NCI-H128 (cell line): ENCODE data around the gene MAST2.
"Not testable (repeated sequence)": the region's sequence is repeated elsewhere in the genome, so short reads cannot be mapped to it uniquely, and the experiment has no call there.

Experiments
- DNase-seq: peaks from one replicate; lab custom pipeline; 2025; ENCODE audit not compliant: unreplicated experiment; lab: John Stamatoyannopoulos, UW

Gene MAST2

DNA sequence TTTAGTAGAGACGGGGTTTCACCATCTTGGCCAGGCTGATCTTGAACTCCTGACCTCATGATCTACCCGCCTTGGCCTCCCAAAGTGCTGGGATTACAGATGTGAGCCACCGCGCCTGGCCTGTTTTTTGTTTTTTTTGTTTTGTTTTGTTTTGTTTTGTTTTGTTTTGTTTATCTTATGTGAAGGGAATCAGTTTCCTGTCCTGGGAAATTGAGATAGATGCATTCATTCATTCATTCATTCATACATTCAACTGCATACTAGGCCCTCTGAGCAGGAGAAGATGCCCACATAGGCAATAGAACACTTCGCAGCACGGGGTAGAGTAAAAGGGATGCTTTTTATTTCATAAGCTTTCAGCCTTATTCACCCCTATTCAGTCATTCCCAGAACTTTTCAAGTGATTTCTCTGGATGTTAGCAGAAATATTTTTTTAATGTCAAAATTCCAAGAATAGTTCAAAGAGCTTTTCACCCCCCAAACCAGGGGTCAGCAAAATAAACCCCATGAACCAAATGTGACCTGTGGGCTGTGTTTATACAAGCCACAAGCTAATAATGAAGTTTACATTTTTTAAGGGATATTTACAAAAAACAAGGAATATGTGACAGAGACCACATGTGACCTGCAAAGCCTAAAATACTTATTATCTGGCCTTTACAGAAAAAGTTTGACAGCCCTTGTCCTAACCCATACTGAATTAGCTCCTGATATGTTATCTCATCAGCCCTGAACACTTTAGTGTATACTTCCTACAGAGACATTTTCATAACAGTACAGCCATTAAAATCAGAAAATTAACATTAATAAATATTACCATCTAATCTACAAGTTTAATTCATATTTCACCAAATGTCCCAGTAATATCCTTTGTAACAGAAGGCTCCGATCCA is 127.1 kb downstream of the MAST2 start:
- no peak for DNase-seq

DNA sequence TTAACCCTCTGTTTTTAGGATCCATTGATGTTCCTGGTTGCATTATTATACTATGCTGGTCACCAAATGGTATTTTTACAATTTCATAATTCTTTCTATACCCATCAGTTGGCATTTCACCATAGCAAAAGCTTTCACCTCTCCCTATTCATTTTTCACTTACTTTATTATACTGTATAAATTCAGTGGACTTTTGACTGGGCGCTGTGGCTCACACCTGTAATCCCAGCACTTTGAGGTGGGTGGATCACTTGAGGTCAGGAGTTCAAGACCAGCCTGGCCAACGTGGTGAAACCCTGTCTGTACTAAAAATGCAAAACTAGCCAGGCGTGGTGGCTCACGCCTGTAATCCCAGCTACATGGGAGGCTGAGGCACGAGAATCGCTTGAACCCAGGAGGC is 128.8 kb downstream of the MAST2 start:
- not testable (repeated sequence) for DNase-seq

GRCh38 chr1:45934947-45935346 is 131.5 kb downstream of the MAST2 start:
- no peak for DNase-seq

- DNase-seq = no peak
Observed at GRCh38 chr1:45938029-45938428, 134.6 kb downstream of the MAST2 start.

DNA sequence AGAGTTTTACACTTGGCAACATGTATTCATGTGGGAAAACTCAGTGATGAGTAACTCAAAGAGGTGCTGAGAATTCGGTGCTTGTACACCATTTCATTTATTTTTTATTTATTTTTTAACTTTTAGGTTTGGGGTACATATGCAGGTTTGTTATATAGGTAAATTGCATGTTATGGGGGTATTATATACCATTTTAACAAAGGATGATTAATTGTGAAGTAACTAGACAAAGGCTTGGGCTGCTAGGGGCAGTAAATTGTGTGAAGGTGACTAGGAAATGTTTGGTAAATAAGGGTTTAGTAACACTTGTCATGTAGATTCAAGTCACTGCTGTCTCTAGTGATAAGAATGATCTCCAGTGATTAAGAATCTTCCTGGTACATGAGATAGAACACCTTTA is 139.0 kb downstream of the MAST2 start:
- DNase-seq = no peak

DNA sequence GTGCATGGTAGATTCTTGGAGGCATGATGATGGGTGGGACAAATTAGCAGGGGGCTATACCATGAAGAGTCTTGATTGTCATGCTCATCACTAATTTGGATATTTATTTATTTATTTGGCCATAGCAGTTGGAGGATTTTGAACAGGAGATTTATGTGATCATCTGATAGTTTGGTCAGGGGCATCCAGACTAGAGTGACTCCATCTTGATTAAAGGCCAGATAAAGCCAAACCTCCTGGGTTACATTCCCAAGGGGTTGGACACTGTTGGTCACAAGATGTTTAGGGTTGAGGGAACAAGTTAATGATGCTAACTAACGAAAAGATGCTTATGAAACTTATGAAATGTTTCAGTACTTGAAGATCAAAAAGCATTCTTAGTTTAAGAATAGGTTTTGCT is 139.8 kb downstream of the MAST2 start:
- no peak for DNase-seq

GRCh38 chr1:45945426-45945825 is 142.0 kb downstream of the MAST2 start:
- no peak for DNase-seq

DNA sequence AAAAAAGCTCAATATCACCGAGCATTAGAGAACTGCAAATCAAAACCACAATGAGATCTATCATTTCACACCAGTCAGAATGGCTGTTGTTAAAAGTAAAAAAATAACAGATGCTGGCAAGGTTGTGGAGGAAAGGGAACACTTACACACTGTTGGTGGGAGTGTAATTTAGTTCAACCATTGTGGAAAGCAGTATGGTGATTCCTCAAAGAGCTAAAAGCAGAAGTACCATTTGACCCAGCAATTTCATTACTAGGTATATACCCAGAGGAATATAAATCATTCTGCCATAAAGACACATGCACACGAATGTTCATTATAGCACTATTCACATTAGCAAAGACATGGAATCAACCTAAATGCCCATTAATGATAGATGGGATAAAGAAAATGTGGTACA is 146.1 kb downstream of the MAST2 start:
- not testable (repeated sequence) for DNase-seq

DNA sequence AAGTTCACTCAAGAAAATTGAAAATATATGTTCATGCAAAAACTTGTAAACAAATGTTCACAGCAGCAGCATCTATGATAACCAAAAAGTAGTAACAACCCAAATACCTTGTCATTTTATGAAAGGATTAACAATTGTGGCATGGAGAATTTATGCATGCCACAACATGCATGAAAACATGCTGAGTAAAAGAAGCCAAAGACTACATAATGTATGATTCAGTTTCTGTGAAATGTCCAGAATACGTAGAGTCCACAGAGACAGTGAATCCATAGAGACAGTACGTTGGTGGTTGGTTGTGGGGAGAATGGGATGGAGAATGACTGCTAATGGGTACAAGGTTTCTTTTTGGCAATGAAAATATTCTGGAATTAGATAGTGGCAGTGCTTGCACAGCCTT is 148.7 kb downstream of the MAST2 start:
- no peak for DNase-seq

- DNase-seq = no peak
Observed at GRCh38 chr1:45953934-45954847, 150.8 kb downstream of the MAST2 start.

- DNase-seq = no peak
Observed at GRCh38 chr1:45957684-45958083, 154.3 kb downstream of the MAST2 start.

GRCh38 chr1:45958317-45958716 is 154.9 kb downstream of the MAST2 start:
- no peak for DNase-seq

GRCh38 chr1:45960930-45961715 is 157.7 kb downstream of the MAST2 start:
- no peak for DNase-seq

- DNase-seq = not testable (repeated sequence)
Observed at GRCh38 chr1:45961936-45962335, 158.5 kb downstream of the MAST2 start.

- no peak for DNase-seq
Observed at GRCh38 chr1:45968941-45969666, 165.7 kb downstream of the MAST2 start.

DNA sequence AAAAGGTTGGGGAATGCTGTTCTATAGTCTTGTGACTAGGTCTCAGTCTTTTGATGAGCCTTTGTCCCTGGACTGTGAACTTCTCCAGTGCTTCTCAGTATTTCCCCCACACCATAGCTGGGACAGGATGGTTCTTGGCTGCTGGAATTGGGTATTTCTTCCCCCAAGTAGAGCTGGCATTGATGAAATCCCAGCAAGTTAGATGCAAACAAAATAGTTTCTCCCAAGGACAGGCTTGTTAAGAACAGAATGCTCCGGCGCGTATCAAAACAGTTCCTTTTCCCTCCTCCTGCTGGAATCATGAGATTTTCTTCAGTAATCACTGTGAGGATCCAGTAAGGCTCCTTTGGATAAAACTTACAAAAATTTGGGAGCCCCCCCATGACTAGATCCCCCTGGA is 166.5 kb downstream of the MAST2 start:
- no peak for DNase-seq

- DNase-seq = no peak
Observed at GRCh38 chr1:45971335-45971734, 167.9 kb downstream of the MAST2 start.

DNA sequence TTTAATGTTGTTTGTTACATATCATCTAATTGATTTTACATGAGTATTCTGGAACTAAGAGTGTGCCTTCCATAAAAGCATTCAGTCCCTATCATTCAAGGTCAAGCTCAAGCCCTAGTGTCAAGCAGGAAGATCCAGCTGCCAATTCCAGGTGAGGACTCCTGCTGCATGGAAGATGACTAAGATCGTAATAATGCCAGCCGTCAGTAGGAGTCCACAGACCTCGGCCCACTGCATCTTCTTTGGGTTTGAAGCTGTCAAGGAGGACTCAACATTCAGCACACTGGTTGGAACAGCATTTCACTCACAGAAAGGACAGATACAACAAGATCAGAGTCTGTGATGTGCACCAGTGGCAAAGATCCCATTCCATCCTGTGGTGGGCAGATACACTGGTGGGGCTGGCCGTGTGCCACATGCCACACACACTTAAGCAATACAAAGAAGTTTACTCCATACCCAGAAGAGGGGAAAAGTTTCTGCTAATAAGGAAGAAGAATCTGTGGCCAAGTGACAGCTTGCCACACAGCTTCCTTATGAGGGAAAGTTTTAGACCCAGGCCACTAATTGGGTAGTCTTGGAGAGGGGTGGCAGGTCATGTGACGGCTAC is 168.6 kb downstream of the MAST2 start:
- DNase-seq = no peak

DNA sequence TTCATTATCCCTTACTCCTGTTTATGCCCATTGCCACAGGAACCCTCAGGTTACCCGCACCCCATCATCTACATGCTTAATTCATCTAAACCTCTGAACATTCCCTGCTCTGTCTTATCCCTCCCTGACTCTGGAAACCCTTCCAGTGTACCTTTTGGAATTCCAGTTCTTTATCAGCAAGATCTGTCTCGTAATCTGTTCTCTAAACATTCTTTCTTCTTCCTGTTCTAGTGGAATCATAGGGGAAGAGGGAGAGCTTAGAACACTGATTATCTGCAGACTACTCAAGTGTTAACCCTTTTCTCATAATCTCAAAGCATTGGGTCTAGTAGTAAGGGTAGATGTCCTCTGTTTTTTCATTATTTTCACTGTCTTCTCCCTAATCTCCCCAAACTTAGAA is 169.2 kb downstream of the MAST2 start:
- no peak for DNase-seq

- no peak for DNase-seq
Observed at GRCh38 chr1:45973121-45973520, 169.7 kb downstream of the MAST2 start.
